DOHH2 (cell line): ENCODE measurements around the gene BABAM2.

ENCODE experiments used
- EZH2phosphoT487 ChIP-seq: fragments of 200-600 bp; sonication (generic); IDR thresholded peaks from 2 replicates; pipeline ENCODE4 v1.6.1; 2017; ENCODE audit warnings: borderline replicate concordance, mild to moderate bottlenecking, antibody characterized with exemption, low read length, moderate library complexity, mixed read lengths
- TF ChIP-seq, protein P1 (sequence below): fragments of 200-600 bp; sonication (generic); IDR thresholded peaks from one replicate; pipeline ENCODE4 v1.5.1; 2014; ENCODE audit warnings: antibody characterized with exemption, mild to moderate bottlenecking, low read depth, low read length; ENCODE audit not compliant: poor library complexity, severe bottlenecking

DNA sequence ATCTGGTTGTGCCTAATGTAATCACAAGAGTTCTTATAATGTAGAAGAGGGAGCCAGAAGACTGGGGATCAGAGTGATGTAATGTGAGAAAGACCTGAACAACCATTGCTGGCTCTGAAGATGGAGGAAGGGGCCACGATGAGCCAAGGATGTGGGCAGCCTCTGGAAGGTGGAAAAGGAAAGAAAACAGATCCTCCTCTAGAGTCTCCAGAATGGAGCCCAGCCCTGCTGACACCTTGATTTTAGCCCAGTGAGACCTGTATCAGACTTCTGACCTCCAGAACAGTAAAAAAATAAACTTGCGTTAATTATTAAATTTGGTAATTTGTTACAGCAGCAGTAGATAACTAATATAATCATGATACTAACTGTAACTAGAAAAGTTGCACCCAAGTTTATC lies 3.4 kb upstream of the BABAM2 start:
- TF ChIP-seq, protein P1, sequence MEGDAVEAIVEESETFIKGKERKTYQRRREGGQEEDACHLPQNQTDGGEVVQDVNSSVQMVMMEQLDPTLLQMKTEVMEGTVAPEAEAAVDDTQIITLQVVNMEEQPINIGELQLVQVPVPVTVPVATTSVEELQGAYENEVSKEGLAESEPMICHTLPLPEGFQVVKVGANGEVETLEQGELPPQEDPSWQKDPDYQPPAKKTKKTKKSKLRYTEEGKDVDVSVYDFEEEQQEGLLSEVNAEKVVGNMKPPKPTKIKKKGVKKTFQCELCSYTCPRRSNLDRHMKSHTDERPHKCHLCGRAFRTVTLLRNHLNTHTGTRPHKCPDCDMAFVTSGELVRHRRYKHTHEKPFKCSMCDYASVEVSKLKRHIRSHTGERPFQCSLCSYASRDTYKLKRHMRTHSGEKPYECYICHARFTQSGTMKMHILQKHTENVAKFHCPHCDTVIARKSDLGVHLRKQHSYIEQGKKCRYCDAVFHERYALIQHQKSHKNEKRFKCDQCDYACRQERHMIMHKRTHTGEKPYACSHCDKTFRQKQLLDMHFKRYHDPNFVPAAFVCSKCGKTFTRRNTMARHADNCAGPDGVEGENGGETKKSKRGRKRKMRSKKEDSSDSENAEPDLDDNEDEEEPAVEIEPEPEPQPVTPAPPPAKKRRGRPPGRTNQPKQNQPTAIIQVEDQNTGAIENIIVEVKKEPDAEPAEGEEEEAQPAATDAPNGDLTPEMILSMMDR = no peak
- no peak for TF ChIP-seq EZH2phosphoT487
